SU-DHL-6 (cell line): Measurements from ENCODE around the gene ATXN7L1.

Source experiments
- H2AFZ ChIP-seq: fragments of 200-600 bp; sonication (generic); 2 replicates; pipeline ENCODE4 v1.6.1; 2014; ENCODE audit warnings: low read depth, mild to moderate bottlenecking, moderate library complexity, mixed read lengths, antibody characterized with exemption, low read length; ENCODE audit not compliant: severe bottlenecking
- H3F3A ChIP-seq: fragments of 200-600 bp; shearing (Covaris generic); 2 replicates; pipeline ENCODE4 v1.6.0; 2016; ENCODE audit warnings: antibody characterized with exemption, mild to moderate bottlenecking; ENCODE audit not compliant: insufficient read depth
- H3K27ac ChIP-seq: fragments of 200-600 bp; sonication (generic); 2 replicates; pipeline ENCODE4 v1.5.1; 2016; ENCODE audit warnings: low read depth, mild to moderate bottlenecking, low read length, moderate library complexity, mixed read lengths
- H3K27me3 ChIP-seq: fragments of 200-600 bp; sonication (generic), shearing (Covaris generic); 2 replicates; pipeline ENCODE4 v1.6.0; 2014; ENCODE audit warnings: mild to moderate bottlenecking, low read length
- H3K36me3 ChIP-seq: fragments of 200-600 bp; sonication (generic); 2 replicates; pipeline ENCODE4 v1.6.1; 2014; ENCODE audit warnings: mild to moderate bottlenecking, low read length, mixed read lengths
- H3K4me2 ChIP-seq: fragments of 300-600, 200-600 bp; shearing (Covaris generic), sonication (generic); 2 replicates; pipeline ENCODE4 v1.6.0; 2014; ENCODE audit warnings: low read length, low read depth, mild to moderate bottlenecking; ENCODE audit not compliant: poor library complexity, severe bottlenecking
- H3K4me3 ChIP-seq: fragments of 200-600 bp; sonication (generic); 2 replicates; pipeline ENCODE4 v1.5.1; 2014; ENCODE audit warnings: antibody characterized with exemption, low read length, mild to moderate bottlenecking, mixed read lengths; ENCODE audit not compliant: insufficient read depth, poor library complexity, severe bottlenecking
- H3K79me2 ChIP-seq: fragments of 200-600 bp; sonication (generic); 2 replicates; pipeline ENCODE4 v1.6.1; 2014; ENCODE audit warnings: mild to moderate bottlenecking, low read length, moderate library complexity; ENCODE audit not compliant: insufficient read depth
- H3K9ac ChIP-seq: fragments of 200-600 bp; sonication (generic); 2 replicates; pipeline ENCODE4 v1.7.0; 2014; ENCODE audit warnings: mild to moderate bottlenecking, low read length
- H3K9me2 ChIP-seq: fragments of 200-600 bp; sonication (generic); replicated peaks from 2 replicates; pipeline ENCODE4 v1.6.1; 2014; ENCODE audit warnings: low read length; ENCODE audit not compliant: insufficient read depth
- H3K9me3 ChIP-seq: fragments of 200-600 bp; sonication (generic); 2 replicates; pipeline ENCODE4 v1.6.1; 2014; ENCODE audit warnings: low read length, mixed read lengths; ENCODE audit not compliant: insufficient read depth
- H4K20me1 ChIP-seq: fragments of 200-600 bp; sonication (generic); 2 replicates; pipeline ENCODE4 v1.6.1; 2014; ENCODE audit warnings: low read depth, mild to moderate bottlenecking, antibody characterized with exemption, low read length, moderate library complexity, mixed read lengths
- EZH2phosphoT487 ChIP-seq: fragments of 200-600 bp; sonication (generic), shearing (Covaris generic); conservative IDR thresholded peaks from 2 replicates; pipeline ENCODE4 v1.6.1; 2018; ENCODE audit warnings: mild to moderate bottlenecking, antibody characterized with exemption, low read length, moderate library complexity, mixed read lengths
- TF ChIP-seq, protein P1 (sequence below): fragments of 200-600 bp; sonication (generic); IDR thresholded peaks from one replicate; pipeline ENCODE4 v1.5.1; 2017; ENCODE audit warnings: antibody characterized with exemption, mild to moderate bottlenecking, low read length, moderate library complexity; ENCODE audit not compliant: insufficient read depth, poor library complexity, severe bottlenecking

The ATXN7L1 gene

DNA sequence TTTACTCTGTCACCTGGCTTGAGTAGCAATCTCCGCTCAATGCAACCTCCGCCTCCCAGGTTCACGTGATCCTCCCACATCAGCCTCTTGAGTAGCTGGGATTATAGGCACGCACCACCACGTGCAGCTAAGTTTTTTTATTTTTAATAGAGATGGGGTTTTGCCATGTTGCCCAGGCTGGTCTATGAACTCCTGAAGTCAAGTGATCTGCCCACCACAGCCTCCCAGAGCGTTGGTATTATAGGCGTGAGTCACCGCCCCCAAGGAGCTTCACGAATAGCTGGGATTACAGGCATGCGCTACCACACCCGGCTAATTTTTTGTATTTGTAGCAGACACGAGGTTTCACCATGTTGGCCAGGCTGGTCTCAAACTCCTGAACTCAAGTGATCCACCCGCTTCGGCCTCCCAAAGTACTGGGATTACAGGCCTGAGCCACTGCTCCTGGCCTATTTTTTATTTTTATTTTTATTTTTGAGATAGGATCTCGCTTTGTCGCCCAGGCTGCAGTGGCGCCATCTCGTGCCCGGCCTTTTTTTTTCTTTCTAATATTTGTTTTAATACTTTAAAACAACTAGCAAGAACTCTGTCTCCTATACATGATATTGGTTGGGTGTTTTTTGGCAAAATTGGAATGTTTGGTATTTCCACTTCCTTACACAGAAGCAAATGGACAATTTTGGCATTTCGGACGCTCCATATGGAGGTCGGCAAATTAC, 296.2 kb downstream of the ATXN7L1 start:
- Histone ChIP-seq H3K9me3 (no peaks in the 10 kb centered on the region), H4K20me1 (no peaks in the 10 kb centered on the region), H3K9me2 (no peaks in the 10 kb centered on the region), H2AFZ (no peak overlapping the region), H3F3A (no peaks in the 10 kb centered on the region), H3K79me2 (no peaks in the 10 kb centered on the region), H3K27me3 (no peaks in the 10 kb centered on the region), H3K9ac (no peak overlapping the region), H3K27ac (no peak overlapping the region), H3K4me2 (no peak overlapping the region), H3K4me3 (no peak overlapping the region), H3K36me3 (no peaks in the 10 kb centered on the region)
- TF ChIP-seq EZH2phosphoT487, result no peak
- TF ChIP-seq, protein P1, sequence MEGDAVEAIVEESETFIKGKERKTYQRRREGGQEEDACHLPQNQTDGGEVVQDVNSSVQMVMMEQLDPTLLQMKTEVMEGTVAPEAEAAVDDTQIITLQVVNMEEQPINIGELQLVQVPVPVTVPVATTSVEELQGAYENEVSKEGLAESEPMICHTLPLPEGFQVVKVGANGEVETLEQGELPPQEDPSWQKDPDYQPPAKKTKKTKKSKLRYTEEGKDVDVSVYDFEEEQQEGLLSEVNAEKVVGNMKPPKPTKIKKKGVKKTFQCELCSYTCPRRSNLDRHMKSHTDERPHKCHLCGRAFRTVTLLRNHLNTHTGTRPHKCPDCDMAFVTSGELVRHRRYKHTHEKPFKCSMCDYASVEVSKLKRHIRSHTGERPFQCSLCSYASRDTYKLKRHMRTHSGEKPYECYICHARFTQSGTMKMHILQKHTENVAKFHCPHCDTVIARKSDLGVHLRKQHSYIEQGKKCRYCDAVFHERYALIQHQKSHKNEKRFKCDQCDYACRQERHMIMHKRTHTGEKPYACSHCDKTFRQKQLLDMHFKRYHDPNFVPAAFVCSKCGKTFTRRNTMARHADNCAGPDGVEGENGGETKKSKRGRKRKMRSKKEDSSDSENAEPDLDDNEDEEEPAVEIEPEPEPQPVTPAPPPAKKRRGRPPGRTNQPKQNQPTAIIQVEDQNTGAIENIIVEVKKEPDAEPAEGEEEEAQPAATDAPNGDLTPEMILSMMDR, result no peak

DNA sequence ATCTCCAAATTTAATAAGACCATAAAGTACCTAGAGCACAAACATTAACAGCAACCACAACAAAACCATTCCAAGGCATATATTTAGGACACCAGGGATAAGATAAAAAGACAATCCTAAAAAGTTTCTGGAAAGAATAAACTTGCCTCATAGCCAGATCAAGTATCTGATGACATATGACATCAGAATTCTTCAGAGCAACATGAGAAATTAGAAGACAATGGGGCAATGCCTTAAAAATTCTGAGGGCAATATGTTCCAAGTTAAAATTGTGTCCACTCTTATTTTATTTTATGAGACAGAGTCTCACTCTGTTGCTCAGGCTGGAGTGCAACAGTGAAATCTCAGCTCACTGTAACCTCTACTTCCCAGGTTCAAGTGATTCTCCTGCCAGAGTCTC, 297.9 kb downstream of the ATXN7L1 start:
- Histone ChIP-seq H3K36me3 (no peaks in the 10 kb centered on the region), H3K9ac (no peak overlapping the region), H3K79me2 (no peaks in the 10 kb centered on the region), H3K4me2 (no peak overlapping the region), H4K20me1 (no peaks in the 10 kb centered on the region), H3K27ac (no peak overlapping the region), H3K4me3 (no peak overlapping the region), H3K9me3 (no peaks in the 10 kb centered on the region), H3K9me2 (no peaks in the 10 kb centered on the region), H3K27me3 (no peaks in the 10 kb centered on the region), H2AFZ (no peak overlapping the region), H3F3A (no peaks in the 10 kb centered on the region)
- no peak for TF ChIP-seq EZH2phosphoT487
- TF ChIP-seq, protein P1, result no peak

DNA sequence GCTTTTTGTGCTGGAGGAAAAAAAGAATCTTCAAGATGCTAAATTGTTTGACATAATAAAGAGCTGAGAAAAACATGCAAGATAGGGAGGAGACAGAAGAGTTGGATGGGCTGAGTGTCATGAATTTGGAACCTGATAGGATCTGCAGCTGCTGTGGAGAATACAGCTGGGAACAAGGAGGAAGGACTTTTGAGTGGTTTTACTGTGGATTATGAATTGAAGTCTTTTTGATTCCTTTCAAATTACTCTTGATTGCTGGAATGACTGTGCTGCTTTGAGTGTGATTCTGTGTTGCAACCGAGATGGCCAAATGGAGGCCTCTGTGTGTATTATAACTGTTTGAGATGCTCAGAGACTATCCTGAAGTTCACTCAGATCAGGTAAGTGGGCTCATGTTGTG, 299.1 kb downstream of the ATXN7L1 start:
- Histone ChIP-seq H3K9ac (no peak overlapping the region), H2AFZ (no peak overlapping the region), H3K27me3 (no peaks in the 10 kb centered on the region), H3K27ac (no peak overlapping the region), H3K79me2 (no peaks in the 10 kb centered on the region), H3F3A (no peaks in the 10 kb centered on the region; the same call in 1 of the 2 replicates), H3K9me3 (no peaks in the 10 kb centered on the region), H3K9me2 (no peaks in the 10 kb centered on the region), H3K4me2 (no peak overlapping the region), H3K4me3 (no peak overlapping the region), H4K20me1 (no peaks in the 10 kb centered on the region), H3K36me3 (no peaks in the 10 kb centered on the region)
- TF ChIP-seq EZH2phosphoT487, result no peak
- TF ChIP-seq, protein P1, result no peak
